SK-N-SH (cell line): ENCODE data around the gene DCDC1. TPM values are rescaled to one million over a fixed set of nuclear protein-coding genes. Genes with fewer than 3 reads are reported as not detected.

ENCODE experiments used
- CTCF ChIA-PET: fragments of 300-600, 350-600 bp; formaldehyde crosslinking; extraction: SDS; loops from one replicate; lab custom pipeline; 2021; lab: Yijun Ruan, JAX
- POLR2A ChIA-PET: fragments of 350-600 bp; sonication (Branson Sonifier 250); formaldehyde crosslinking; extraction: SDS; loops from one replicate; lab custom pipeline; 2020; ENCODE audit warnings: antibody characterized with exemption, inconsistent platforms; lab: Yijun Ruan, JAX
- DNase-seq: peaks from one replicate; pipeline ENCODE4 v3.0.0; 2012
- H2AFZ ChIP-seq: fragments of 200-600 bp; sonication (generic); 2 replicates; pipeline ENCODE4 v1.8.1; 2016; ENCODE audit warnings: antibody characterized with exemption, mild to moderate bottlenecking, low read depth
- H3F3A ChIP-seq: fragments of 200-600 bp; sonication (generic); replicated peaks from 2 replicates; pipeline ENCODE3; 2016; ENCODE audit warnings: antibody characterized with exemption, mild to moderate bottlenecking; ENCODE audit not compliant: insufficient read depth
- H3K27ac ChIP-seq, 2 experiments: fragments of 200-500 bp in 1 of 2; fragments of 200-600 bp in 1 of 2; sonication (Bioruptor generic) in 1 of 2; sonication (generic), shearing (Covaris generic) in 1 of 2; 2 replicates each; pipeline versions ENCODE4 v1.5.1 to v1.6.1; 2014 to 2016; ENCODE audit warnings: low read depth in 2 of 2, inconsistent platforms in 1 of 2, low read length in 1 of 2, mild to moderate bottlenecking in 1 of 2, mixed read lengths in 1 of 2
- H3K27me3 ChIP-seq: fragments of 200-600 bp; sonication (generic), shearing (Covaris generic); 2 replicates; pipeline ENCODE4 v1.6.1; 2016; ENCODE audit warnings: mixed run types; ENCODE audit not compliant: insufficient read depth
- H3K36me3 ChIP-seq, 2 experiments: fragments of 200-500 bp in 1 of 2; fragments of 200-600 bp in 1 of 2; sonication (Bioruptor generic) in 1 of 2; sonication (generic) in 1 of 2; replicated peaks in 1 of 2; 2 replicates each; pipeline versions ENCODE3 to v1.5.1; 2014 to 2016; ENCODE audit warnings: low read length in 1 of 2, mild to moderate bottlenecking in 1 of 2; ENCODE audit not compliant: insufficient read depth in 2 of 2, control insufficient read depth in 1 of 2
- H3K4me1 ChIP-seq, 2 experiments: fragments of 200-500 bp in 1 of 2; fragments of 200-600 bp in 1 of 2; sonication (Bioruptor generic) in 1 of 2; sonication (generic), shearing (Covaris generic) in 1 of 2; 2 replicates each; pipeline versions ENCODE4 v1.5.1 to v1.6.1; 2014 to 2016; ENCODE audit warnings: low read depth in 1 of 2, low read length in 1 of 2, mixed run types in 1 of 2; ENCODE audit not compliant: insufficient read depth in 2 of 2, control insufficient read depth in 1 of 2
- H3K4me2 ChIP-seq: fragments of 200-600 bp; sonication (generic), shearing (Covaris generic); 2 replicates; pipeline ENCODE4 v1.6.1; 2017; ENCODE audit warnings: mixed run types
- H3K4me3 ChIP-seq, 2 experiments: fragments of 200-500 bp in 1 of 2; fragments of 200-600 bp in 1 of 2; sonication (Bioruptor generic) in 1 of 2; sonication (generic), shearing (Covaris generic) in 1 of 2; 2 replicates each; pipeline versions ENCODE4 v1.5.1 to v1.8.1; 2014 to 2016; ENCODE audit warnings: low read depth in 2 of 2, inconsistent platforms in 1 of 2, low read length in 1 of 2, mild to moderate bottlenecking in 1 of 2, mixed read lengths in 1 of 2, moderate library complexity in 1 of 2
- H3K79me2 ChIP-seq: fragments of 200-600 bp; sonication (generic); 2 replicates; pipeline ENCODE4 v1.8.1; 2017; ENCODE audit warnings: mild to moderate bottlenecking; ENCODE audit not compliant: insufficient read depth
- H3K9ac ChIP-seq: fragments of 200-600 bp; sonication (generic); 2 replicates; pipeline ENCODE4 v1.6.1; 2017; ENCODE audit warnings: mixed run types
- H3K9me2 ChIP-seq: fragments of 200-600 bp; sonication (generic); 2 replicates; pipeline ENCODE4 v1.6.1; 2017; ENCODE audit warnings: mixed run types
- H3K9me3 ChIP-seq: fragments of 200-600 bp; sonication (generic); 2 replicates; pipeline ENCODE4 v1.6.1; 2017; ENCODE audit warnings: mixed run types, mild to moderate bottlenecking, moderate library complexity
- H4K20me1 ChIP-seq: fragments of 200-600 bp; sonication (generic); 2 replicates; pipeline ENCODE4 v1.6.1; 2017; ENCODE audit warnings: mild to moderate bottlenecking, mixed run types; ENCODE audit not compliant: insufficient read depth
- CHD2 ChIP-seq: fragments of 150-350 bp; IDR thresholded peaks from 2 replicates; pipeline ENCODE4 v1.6.1; 2018; ENCODE audit warnings: low read length; ENCODE audit not compliant: partially characterized antibody
- ELF1 ChIP-seq: IDR thresholded peaks from 2 replicates; pipeline ENCODE4 v1.4.0; 2012
- FOSL2 ChIP-seq: IDR thresholded peaks from 2 replicates; pipeline ENCODE4 v1.4.0; 2012; ENCODE audit warnings: low read depth, mild to moderate bottlenecking, moderate library complexity, borderline replicate concordance
- GATA2 ChIP-seq: sonication (generic); formaldehyde crosslinking; IDR thresholded peaks from 2 replicates; pipeline ENCODE4 v1.5.0; 2020; ENCODE audit warnings: mild to moderate bottlenecking, missing genetic modification reagents
- MXI1 ChIP-seq: IDR thresholded peaks from 2 replicates; pipeline ENCODE4 v1.6.1; 2012; ENCODE audit warnings: mild to moderate bottlenecking, low read depth, low read length, improper control_type of control experiment
- NRF1 ChIP-seq: IDR thresholded peaks from 2 replicates; pipeline ENCODE4 v1.6.1; 2012; ENCODE audit warnings: low read depth, mild to moderate bottlenecking, low read length
- PBX3 ChIP-seq: IDR thresholded peaks from 2 replicates; pipeline ENCODE4; 2012
- RFX5 ChIP-seq: IDR thresholded peaks from 2 replicates; pipeline ENCODE4 v1.6.1; 2012; ENCODE audit warnings: mild to moderate bottlenecking, improper control_type of control experiment, low read length
- RXRA ChIP-seq: IDR thresholded peaks from 2 replicates; pipeline ENCODE4 v1.4.0; 2012; ENCODE audit warnings: low read depth, mild to moderate bottlenecking, borderline replicate concordance
- SIN3A ChIP-seq: IDR thresholded peaks from 2 replicates; pipeline ENCODE4 v1.6.1; 2012; ENCODE audit warnings: low read depth, mild to moderate bottlenecking, low read length, moderate library complexity, borderline replicate concordance
- TAF1 ChIP-seq: IDR thresholded peaks from 2 replicates; pipeline ENCODE4 v1.6.1; 2012; ENCODE audit warnings: low read depth, mild to moderate bottlenecking, low read length, moderate library complexity, borderline replicate concordance
- TEAD4 ChIP-seq: IDR thresholded peaks from 2 replicates; pipeline ENCODE4 v1.4.0; 2012; ENCODE audit warnings: mild to moderate bottlenecking, borderline replicate concordance; ENCODE audit not compliant: insufficient read depth
- YY1 ChIP-seq: IDR thresholded peaks from 2 replicates; pipeline ENCODE4 v1.4.0; 2012; ENCODE audit warnings: low read depth, mild to moderate bottlenecking
- WGBS: methylation state at CpG from one replicate; pipeline ENCODE4 v1.1.6; 2017; ENCODE audit warnings: low lambda C conversion rate; 5-methylcytosine and 5-hydroxymethylcytosine counted together
- polyA plus RNA-seq, 3 experiments: library from polyadenylated mRNA; depleted of rRNA; stranded (reverse); fragments of >200 nt; gene quantifications; 2 replicates each; pipeline ENCODE4 v1.2.3, GENCODE V29; 2012
- TF ChIP-seq, protein P1 (sequence below): fragments of 150-350 bp; IDR thresholded peaks from 2 replicates; pipeline ENCODE4 v1.6.1; 2017; ENCODE audit warnings: antibody characterized with exemption, low read length, low read depth, borderline replicate concordance
- TF ChIP-seq, protein P2 (sequence below): IDR thresholded peaks from 2 replicates; pipeline ENCODE4 v1.4.0; 2012; ENCODE audit warnings: low read depth, borderline replicate concordance
- TF ChIP-seq, protein P3 (sequence below): fragments of 150-350 bp; IDR thresholded peaks from 2 replicates; pipeline ENCODE4 v1.6.1; 2016; ENCODE audit warnings: mild to moderate bottlenecking, low read depth, low read length
- TF ChIP-seq, protein P4 (sequence below): fragments of 200-600 bp; sonication (generic); IDR thresholded peaks from 2 replicates; pipeline ENCODE4 v1.6.1; 2017; ENCODE audit warnings: antibody characterized with exemption, mild to moderate bottlenecking, moderate library complexity

The DCDC1 gene
- polyA plus RNA-seq, 1 of the 3 experiments (the other 2 are of a cell fraction) = 0.12 TPM

GRCh38 chr11:30821438-30821965, 548.0 kb downstream of the DCDC1 start:
- Histone ChIP-seq H3K27me3 (no peaks in the 10 kb centered on the region), H3K4me2 (no peak overlapping the region), H3K9ac (no peak overlapping the region), H3F3A (no peaks in the 10 kb centered on the region), H3K4me3 (no peak overlapping the region), H2AFZ (no peak overlapping the region), H3K4me1 (peaks cover 0 to 1% of the 10 kb centered on the region in 2 experiments; a peak in 1 of 4 replicates), H4K20me1 (no peaks in the 10 kb centered on the region), H3K9me2 (no peaks in the 10 kb centered on the region), H3K36me3 (no peaks in the 10 kb centered on the region), H3K79me2 (no peaks in the 10 kb centered on the region), H3K9me3 (no peaks in the 10 kb centered on the region), H3K27ac (no peak overlapping the region)
- no peak for DNase-seq
- TF ChIP-seq CHD2 (no peak), FOSL2 (no peak), TEAD4 (no peak), RFX5 (no peak), NRF1 (no peak), MXI1 (no peak), GATA2 (CRISPR knock-in tag) (no peak), TAF1 (no peak), PBX3 (no peak), SIN3A (no peak), ELF1 (no peak), YY1 (no peak), RXRA (no peak)
- TF ChIP-seq, protein P1, sequence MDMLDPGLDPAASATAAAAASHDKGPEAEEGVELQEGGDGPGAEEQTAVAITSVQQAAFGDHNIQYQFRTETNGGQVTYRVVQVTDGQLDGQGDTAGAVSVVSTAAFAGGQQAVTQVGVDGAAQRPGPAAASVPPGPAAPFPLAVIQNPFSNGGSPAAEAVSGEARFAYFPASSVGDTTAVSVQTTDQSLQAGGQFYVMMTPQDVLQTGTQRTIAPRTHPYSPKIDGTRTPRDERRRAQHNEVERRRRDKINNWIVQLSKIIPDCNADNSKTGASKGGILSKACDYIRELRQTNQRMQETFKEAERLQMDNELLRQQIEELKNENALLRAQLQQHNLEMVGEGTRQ = no peak
- TF ChIP-seq, protein P2, sequence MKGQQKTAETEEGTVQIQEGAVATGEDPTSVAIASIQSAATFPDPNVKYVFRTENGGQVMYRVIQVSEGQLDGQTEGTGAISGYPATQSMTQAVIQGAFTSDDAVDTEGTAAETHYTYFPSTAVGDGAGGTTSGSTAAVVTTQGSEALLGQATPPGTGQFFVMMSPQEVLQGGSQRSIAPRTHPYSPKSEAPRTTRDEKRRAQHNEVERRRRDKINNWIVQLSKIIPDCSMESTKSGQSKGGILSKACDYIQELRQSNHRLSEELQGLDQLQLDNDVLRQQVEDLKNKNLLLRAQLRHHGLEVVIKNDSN = no peak
- TF ChIP-seq, protein P3, sequence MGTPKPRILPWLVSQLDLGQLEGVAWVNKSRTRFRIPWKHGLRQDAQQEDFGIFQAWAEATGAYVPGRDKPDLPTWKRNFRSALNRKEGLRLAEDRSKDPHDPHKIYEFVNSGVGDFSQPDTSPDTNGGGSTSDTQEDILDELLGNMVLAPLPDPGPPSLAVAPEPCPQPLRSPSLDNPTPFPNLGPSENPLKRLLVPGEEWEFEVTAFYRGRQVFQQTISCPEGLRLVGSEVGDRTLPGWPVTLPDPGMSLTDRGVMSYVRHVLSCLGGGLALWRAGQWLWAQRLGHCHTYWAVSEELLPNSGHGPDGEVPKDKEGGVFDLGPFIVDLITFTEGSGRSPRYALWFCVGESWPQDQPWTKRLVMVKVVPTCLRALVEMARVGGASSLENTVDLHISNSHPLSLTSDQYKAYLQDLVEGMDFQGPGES = no peak
- TF ChIP-seq, protein P4, sequence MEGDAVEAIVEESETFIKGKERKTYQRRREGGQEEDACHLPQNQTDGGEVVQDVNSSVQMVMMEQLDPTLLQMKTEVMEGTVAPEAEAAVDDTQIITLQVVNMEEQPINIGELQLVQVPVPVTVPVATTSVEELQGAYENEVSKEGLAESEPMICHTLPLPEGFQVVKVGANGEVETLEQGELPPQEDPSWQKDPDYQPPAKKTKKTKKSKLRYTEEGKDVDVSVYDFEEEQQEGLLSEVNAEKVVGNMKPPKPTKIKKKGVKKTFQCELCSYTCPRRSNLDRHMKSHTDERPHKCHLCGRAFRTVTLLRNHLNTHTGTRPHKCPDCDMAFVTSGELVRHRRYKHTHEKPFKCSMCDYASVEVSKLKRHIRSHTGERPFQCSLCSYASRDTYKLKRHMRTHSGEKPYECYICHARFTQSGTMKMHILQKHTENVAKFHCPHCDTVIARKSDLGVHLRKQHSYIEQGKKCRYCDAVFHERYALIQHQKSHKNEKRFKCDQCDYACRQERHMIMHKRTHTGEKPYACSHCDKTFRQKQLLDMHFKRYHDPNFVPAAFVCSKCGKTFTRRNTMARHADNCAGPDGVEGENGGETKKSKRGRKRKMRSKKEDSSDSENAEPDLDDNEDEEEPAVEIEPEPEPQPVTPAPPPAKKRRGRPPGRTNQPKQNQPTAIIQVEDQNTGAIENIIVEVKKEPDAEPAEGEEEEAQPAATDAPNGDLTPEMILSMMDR = no peak
- CTCF ChIA-PET = interaction anchor here (0.5 to 0.7 kb wide), 2 partner anchors 112 to 612 kb away, joined by 3 read pairs; no protein-coding TSS in a partner anchor
- WGBS = 34% methylated on average over 3 of the region's 3 CpGs
- POLR2A ChIA-PET = no interaction called here
